Testis (tissue), 2 donors: Measurements from ENCODE around the gene COL16A1.

Source experiments
- CTCF ChIP-seq, 3 experiments: fragments of 450-650 bp in 2 of 3; fragments of 200-600 bp in 1 of 3; sonication (generic) in 1 of 3; IDR thresholded peaks; one replicate each; pipeline ENCODE4 v1.5.1; 2016 to 2019; ENCODE audit warnings: antibody characterized with exemption in 3 of 3, mild to moderate bottlenecking in 2 of 3, moderate library complexity in 1 of 3
- POLR2A ChIP-seq: fragments of 450-650 bp; IDR thresholded peaks from one replicate; pipeline ENCODE4 v1.6.1; 2017; ENCODE audit warnings: antibody characterized with exemption, mild to moderate bottlenecking, moderate library complexity

GRCh38 chr1:31659889-31660288 lies 43.9 kb downstream of the COL16A1 start:
- TF ChIP-seq POLR2A (no peak), CTCF (IDR thresholded peaks at IDR 0.05) (no peak)
